GM06990 (cell line): ENCODE results near the gene GRIK3.

Source experiments
- DNase-seq: peaks from one replicate; pipeline ENCODE4 v3.0.0-alpha.2; 2011; ENCODE audit not compliant: insufficient read length; ENCODE audit errors: extremely low read depth
- H3K27me3 ChIP-seq: replicated peaks from 2 replicates; pipeline ENCODE4 v1.6.0; 2011; ENCODE audit warnings: low read length; ENCODE audit not compliant: control insufficient read depth, insufficient read depth
- H3K36me3 ChIP-seq: 2 replicates; pipeline ENCODE4 v1.5.1; 2011; ENCODE audit warnings: low read length; ENCODE audit not compliant: control insufficient read depth, insufficient read depth
- H3K4me3 ChIP-seq: replicated peaks from 2 replicates; pipeline ENCODE4 v1.5.1; 2011; ENCODE audit warnings: low read depth, mild to moderate bottlenecking, control low read depth, low read length
- CTCF ChIP-seq: IDR thresholded peaks from 2 replicates; pipeline ENCODE4 v1.5.1; 2011; ENCODE audit warnings: low read length, control low read depth, mild to moderate bottlenecking, inconsistent platforms; ENCODE audit not compliant: insufficient read depth, poor library complexity, severe bottlenecking

Gene GRIK3

GRCh38 chr1:36884029-36884701, 150.2 kb downstream of the GRIK3 start:
- H3K27me3 ChIP-seq: no peaks in the 10 kb centered on the region; the same call in 1 of the 2 replicates
- no peak for TF ChIP-seq CTCF
- no peak overlapping the region for H3K4me3 ChIP-seq
- peak; percentile 14 for DNase-seq
- no peaks in the 10 kb centered on the region for H3K36me3 ChIP-seq

- no peak for DNase-seq
- no peak overlapping the region for H3K4me3 ChIP-seq
- no peaks in the 10 kb centered on the region; the same call in 1 of the 2 replicates for H3K27me3 ChIP-seq
- no peak for TF ChIP-seq CTCF
- no peaks in the 10 kb centered on the region for H3K36me3 ChIP-seq
Observed at GRCh38 chr1:36883315-36883949, 150.9 kb downstream of the GRIK3 start.

GRCh38 chr1:36882536-36883285, 151.6 kb downstream of the GRIK3 start:
- Histone ChIP-seq H3K27me3 (no peaks in the 10 kb centered on the region; the same call in 1 of the 2 replicates), H3K36me3 (no peaks in the 10 kb centered on the region), H3K4me3 (no peak overlapping the region)
- TF ChIP-seq CTCF: no peak
- no peak for DNase-seq

- no peak for DNase-seq
- no peaks in the 10 kb centered on the region for H3K36me3 ChIP-seq
- TF ChIP-seq CTCF: no peak
- no peak overlapping the region for H3K4me3 ChIP-seq
- no peaks in the 10 kb centered on the region; the same call in 1 of the 2 replicates for H3K27me3 ChIP-seq
Observed at GRCh38 chr1:36881541-36881940, 152.8 kb downstream of the GRIK3 start.

GRCh38 chr1:36881068-36881405, 153.3 kb downstream of the GRIK3 start:
- no peak for DNase-seq
- Histone ChIP-seq H3K36me3 (no peaks in the 10 kb centered on the region), H3K4me3 (no peak overlapping the region), H3K27me3 (peaks cover 1% of the 10 kb centered on the region; the same call in 1 of the 2 replicates)
- no peak for TF ChIP-seq CTCF
